HEK293 (cell line): ENCODE results near the gene GLIS1.

Experiments
- CTCF ChIA-PET: fragments of 350-600 bp; formaldehyde crosslinking; extraction: SDS; loops from one replicate; lab custom pipeline; 2021; ENCODE audit warnings: antibody characterized with exemption; lab: Yijun Ruan, JAX
- POLR2A ChIA-PET: fragments of 300-600 bp; formaldehyde crosslinking; extraction: SDS; loops from one replicate; lab custom pipeline; 2020; ENCODE audit warnings: antibody characterized with exemption, inconsistent platforms; lab: Yijun Ruan, JAX
- H3K27ac ChIP-seq: fragments of 200-500 bp; sonication (Bioruptor generic); 2 replicates; pipeline ENCODE4 v1.5.1; 2014; ENCODE audit warnings: low read depth, low read length, control low read depth, inconsistent platforms; ENCODE audit errors: extremely low read depth
- H3K36me3 ChIP-seq, 2 experiments: fragments of 200-500 bp in 1 of 2; sonication (Bioruptor generic) in 1 of 2; 1 replicate in 1 of 2; 2 replicates in 1 of 2; pipeline ENCODE4 v1.5.1; 2014 to 2017; ENCODE audit warnings: inconsistent platforms in 2 of 2, low read length in 2 of 2; ENCODE audit not compliant: control insufficient read depth in 2 of 2, insufficient read depth in 1 of 2
- H3K4me1 ChIP-seq: fragments of 200-500 bp; sonication (Bioruptor generic); 2 replicates; pipeline ENCODE4 v1.5.1; 2014; ENCODE audit warnings: mild to moderate bottlenecking, low read length, inconsistent platforms; ENCODE audit not compliant: control insufficient read depth, insufficient read depth
- H3K4me3 ChIP-seq: 2 replicates; pipeline ENCODE4 v1.5.1; 2011; ENCODE audit warnings: low read depth, mild to moderate bottlenecking, control low read depth, low read length, moderate library complexity
- H3K9me3 ChIP-seq: fragments of 200-500 bp; sonication (Bioruptor generic); 2 replicates; pipeline ENCODE4 v1.5.1; 2014; ENCODE audit warnings: low read depth, low read length, inconsistent platforms; ENCODE audit not compliant: control insufficient read depth, insufficient read depth
- BCL6B ChIP-seq: fragments of 450-650 bp; formaldehyde crosslinking; IDR thresholded peaks from 2 replicates; pipeline ENCODE4 v1.5.1; 2017; ENCODE audit warnings: missing biosample characterization, missing genetic modification characterization
- CTCF ChIP-seq: fragments of 450-650 bp; formaldehyde crosslinking; IDR thresholded peaks from 2 replicates; pipeline ENCODE4 v1.5.1; 2016; ENCODE audit warnings: missing biosample characterization, missing genetic modification characterization
- GFI1B ChIP-seq: fragments of 450-650 bp; formaldehyde crosslinking; IDR thresholded peaks from 2 replicates; pipeline ENCODE4 v1.5.1; 2016; ENCODE audit warnings: missing biosample characterization, missing genetic modification characterization
- GLIS1 ChIP-seq: fragments of 450-650 bp; formaldehyde crosslinking; IDR thresholded peaks from 2 replicates; pipeline ENCODE4 v1.5.1; 2016; ENCODE audit warnings: missing biosample characterization, missing genetic modification characterization
- INSM2 ChIP-seq: fragments of 450-650 bp; formaldehyde crosslinking; IDR thresholded peaks from 2 replicates; pipeline ENCODE4 v1.5.1; 2016; ENCODE audit warnings: missing biosample characterization, missing genetic modification characterization
- KLF17 ChIP-seq: fragments of 450-650 bp; formaldehyde crosslinking; IDR thresholded peaks from 2 replicates; pipeline ENCODE4 v1.5.1; 2016; ENCODE audit warnings: missing biosample characterization, missing genetic modification characterization
- KLF9 ChIP-seq: fragments of 450-650 bp; formaldehyde crosslinking; IDR thresholded peaks from 2 replicates; pipeline ENCODE4 v1.5.1; 2016; ENCODE audit warnings: missing biosample characterization, missing genetic modification characterization, low read depth
- SCRT1 ChIP-seq: fragments of 450-650 bp; formaldehyde crosslinking; IDR thresholded peaks from 2 replicates; pipeline ENCODE4 v1.5.1; 2016; ENCODE audit warnings: missing biosample characterization, missing genetic modification characterization, borderline replicate concordance
- WT1 ChIP-seq: fragments of 450-650 bp; formaldehyde crosslinking; IDR thresholded peaks from 2 replicates; pipeline ENCODE4 v1.5.1; 2016; ENCODE audit warnings: missing biosample characterization, missing genetic modification characterization
- ZBTB8A ChIP-seq: fragments of 450-650 bp; formaldehyde crosslinking; IDR thresholded peaks from 2 replicates; pipeline ENCODE4 v1.5.1; 2016; ENCODE audit warnings: missing biosample characterization, missing genetic modification characterization
- ZIC2 ChIP-seq: fragments of 450-650 bp; formaldehyde crosslinking; IDR thresholded peaks from 2 replicates; pipeline ENCODE4 v1.5.1; 2016; ENCODE audit warnings: missing biosample characterization, missing genetic modification characterization
- ZNF114 ChIP-seq: fragments of 450-650 bp; formaldehyde crosslinking; IDR thresholded peaks from 2 replicates; pipeline ENCODE4 v1.5.0; 2017; ENCODE audit warnings: missing biosample characterization, missing genetic modification characterization
- ZNF19 ChIP-seq: fragments of 450-650 bp; formaldehyde crosslinking; IDR thresholded peaks from 2 replicates; pipeline ENCODE4; 2016; ENCODE audit warnings: missing biosample characterization, missing genetic modification characterization, low read depth
- ZNF202 ChIP-seq: fragments of 450-650 bp; formaldehyde crosslinking; IDR thresholded peaks from 2 replicates; pipeline ENCODE4 v1.5.1; 2016; ENCODE audit warnings: missing biosample characterization, missing genetic modification characterization, borderline replicate concordance
- ZNF324 ChIP-seq: fragments of 450-650 bp; formaldehyde crosslinking; IDR thresholded peaks from 2 replicates; pipeline ENCODE4 v1.5.1; 2016; ENCODE audit warnings: missing biosample characterization, missing genetic modification characterization
- ZNF341 ChIP-seq: fragments of 450-650 bp; formaldehyde crosslinking; IDR thresholded peaks from 2 replicates; pipeline ENCODE4; 2016; ENCODE audit warnings: low read depth, missing biosample characterization, missing genetic modification characterization
- ZNF404 ChIP-seq: fragments of 450-650 bp; formaldehyde crosslinking; IDR thresholded peaks from 2 replicates; pipeline ENCODE4 v1.5.1; 2017; ENCODE audit warnings: missing biosample characterization, missing genetic modification characterization
- ZNF473 ChIP-seq: fragments of 450-650 bp; formaldehyde crosslinking; IDR thresholded peaks from 2 replicates; pipeline ENCODE4 v1.5.1; 2017; ENCODE audit warnings: missing biosample characterization, missing genetic modification characterization
- ZNF529 ChIP-seq: fragments of 450-650 bp; formaldehyde crosslinking; IDR thresholded peaks from 2 replicates; pipeline ENCODE4 v1.5.1; 2017; ENCODE audit warnings: missing genetic modification characterization, missing biosample characterization; ENCODE audit not compliant: insufficient replicate concordance
- ZNF639 ChIP-seq: fragments of 450-650 bp; formaldehyde crosslinking; IDR thresholded peaks from 2 replicates; pipeline ENCODE4 v1.5.1; 2016; ENCODE audit warnings: missing biosample characterization, missing genetic modification characterization
- ZXDB ChIP-seq: fragments of 450-650 bp; formaldehyde crosslinking; IDR thresholded peaks from 2 replicates; pipeline ENCODE4 v1.5.1; 2016; ENCODE audit warnings: missing biosample characterization, missing genetic modification characterization

Gene GLIS1

GRCh38 chr1:53502641-53503432 lies 236.1 kb downstream of the GLIS1 start (continued):
- TF ChIP-seq SCRT1 (tag by site-specific recombination) (no peak), KLF9 (tag by site-specific recombination) (peak; percentile 50), ZIC2 (no peak), ZNF639 (tag by site-specific recombination) (no peak)

- TF ChIP-seq CTCF (tag by site-specific recombination) (0 out of 2 replicates have a peak, but pooled peaks have one; percentile 9), ZNF324 (no peak), ZNF341 (tag by site-specific recombination) (0 out of 2 replicates have a peak, but pooled peaks have one; percentile 20), ZBTB8A (0 out of 2 replicates have a peak, but pooled peaks have one; percentile 61)
- TF ChIP-seq, all 188 proteins: peak for 3
- Histone ChIP-seq H3K36me3 (no peaks in the 10 kb centered on the region), H3K4me3 (no peak overlapping the region), H3K9me3 (no peaks in the 10 kb centered on the region), H3K27ac (no peak overlapping the region), H3K4me1 (no peaks in the 10 kb centered on the region)
- ChIA-PET POLR2A (no interaction called here), CTCF (no interaction called here)
These were observed 237.6 kb downstream of the GLIS1 start for GRCh38 chr1:53501065-53502005.

GRCh38 chr1:53500204-53501064 lies 238.5 kb downstream of the GLIS1 start:
- no peaks in the 10 kb centered on the region for H3K36me3 ChIP-seq
- no peaks in the 10 kb centered on the region for H3K4me1 ChIP-seq
- ChIA-PET CTCF (interaction anchor here (0.6 kb wide), 1 partner anchor 88 kb away, joined by 3 read pairs; no protein-coding TSS in a partner anchor), POLR2A (no interaction called here)
- no peaks in the 10 kb centered on the region for H3K9me3 ChIP-seq
- no peak overlapping the region for H3K27ac ChIP-seq
- H3K4me3 ChIP-seq, result no peak overlapping the region
- no peak for TF ChIP-seq ZNF473 (tag by site-specific recombination)
- TF ChIP-seq ZNF202 (tag by site-specific recombination), result no peak
- no peak for TF ChIP-seq ZNF529 (tag by site-specific recombination)
- no peak for TF ChIP-seq BCL6B (tag by site-specific recombination)
- TF ChIP-seq WT1, result no peak
- TF ChIP-seq GLIS1 (tag by site-specific recombination), result peak; percentile 33
- no peak for TF ChIP-seq INSM2 (tag by site-specific recombination)
- no peak for TF ChIP-seq KLF17 (tag by site-specific recombination)
- TF ChIP-seq ZNF19, result no peak
- TF ChIP-seq SCRT1 (tag by site-specific recombination), result no peak
- no peak for TF ChIP-seq ZXDB (tag by site-specific recombination)
- peak; percentile 52; the same call in 1 of the 2 replicates for TF ChIP-seq ZBTB8A
- TF ChIP-seq ZNF114 (tag by site-specific recombination), result no peak
- TF ChIP-seq ZNF404, result no peak
- peak; percentile 84 for TF ChIP-seq ZIC2
- no peak for TF ChIP-seq GFI1B
